ENCODE data around the gene VDR. TPM values are rescaled to one million over a fixed set of nuclear protein-coding genes. Genes with fewer than 3 reads are reported as not detected.

The VDR gene
- polyA plus RNA-seq, 1 donor: 3.1 TPM

DNA sequence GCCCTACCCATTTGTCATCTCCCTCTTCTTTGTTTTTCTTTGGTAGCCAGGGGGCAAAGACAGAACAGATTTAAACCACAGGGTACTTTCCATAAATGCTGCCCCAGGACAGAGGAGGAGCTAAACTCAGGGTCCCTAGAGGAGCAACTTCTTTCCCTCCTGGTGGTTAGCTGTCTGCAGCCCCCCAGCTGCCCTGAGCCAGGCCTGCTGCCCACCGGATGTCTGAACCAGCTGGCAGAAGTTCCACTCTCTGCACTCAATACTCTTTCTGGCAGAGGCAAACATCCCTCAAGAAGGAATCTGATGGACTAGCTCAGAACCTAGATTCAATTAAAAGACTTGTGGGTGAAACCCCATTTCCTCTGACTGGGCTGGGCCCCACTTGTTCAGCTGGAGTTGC lies 10.7 kb downstream of the VDR start:
- no peak for DNase-seq

DNA sequence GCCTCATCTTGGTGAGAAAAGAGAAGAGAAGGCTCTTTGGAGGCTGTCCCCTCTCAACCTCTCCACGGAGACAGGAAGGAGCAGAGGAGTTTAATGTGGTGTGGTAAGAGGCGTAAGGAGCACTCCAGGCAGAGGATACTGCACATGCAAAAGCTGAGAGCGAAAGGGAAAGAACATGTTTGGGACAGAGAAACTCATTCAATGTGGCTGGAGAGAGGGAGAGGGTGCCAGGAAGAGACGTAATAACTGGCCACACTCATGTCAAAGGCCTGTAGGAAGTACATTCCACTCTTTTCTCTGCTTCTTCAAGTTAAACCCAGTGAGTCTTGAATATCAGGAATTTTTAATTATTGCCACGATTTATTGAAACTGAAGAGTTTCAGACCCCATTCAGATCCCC lies 12.0 kb downstream of the VDR start:
- no peak for DNase-seq

DNA sequence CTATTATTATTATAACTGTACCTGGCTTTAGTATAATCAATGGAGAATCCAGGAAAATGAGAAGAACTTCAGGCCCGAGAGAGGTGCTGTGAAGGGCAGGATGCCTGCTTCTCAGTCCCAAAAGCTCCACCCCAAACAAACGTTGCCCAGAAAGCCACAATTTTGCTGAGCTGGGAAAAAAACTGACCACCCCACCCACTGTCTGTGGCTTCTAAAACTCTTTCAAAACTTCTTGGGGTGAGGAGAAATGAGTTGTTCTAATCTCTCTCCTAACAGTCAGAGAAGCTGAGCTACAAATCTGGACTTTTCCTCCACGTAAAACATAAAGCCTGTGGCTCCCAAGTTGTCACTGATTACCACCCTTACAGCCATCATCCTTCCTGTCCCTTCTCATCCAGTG lies 13.4 kb downstream of the VDR start:
- no peak for DNase-seq

GRCh38 chr12:47889040-47889439 lies 15.8 kb downstream of the VDR start:
- DNase-seq: no peak

- no peak for DNase-seq
These were observed 16.5 kb downstream of the VDR start for GRCh38 chr12:47888153-47888819.

DNA sequence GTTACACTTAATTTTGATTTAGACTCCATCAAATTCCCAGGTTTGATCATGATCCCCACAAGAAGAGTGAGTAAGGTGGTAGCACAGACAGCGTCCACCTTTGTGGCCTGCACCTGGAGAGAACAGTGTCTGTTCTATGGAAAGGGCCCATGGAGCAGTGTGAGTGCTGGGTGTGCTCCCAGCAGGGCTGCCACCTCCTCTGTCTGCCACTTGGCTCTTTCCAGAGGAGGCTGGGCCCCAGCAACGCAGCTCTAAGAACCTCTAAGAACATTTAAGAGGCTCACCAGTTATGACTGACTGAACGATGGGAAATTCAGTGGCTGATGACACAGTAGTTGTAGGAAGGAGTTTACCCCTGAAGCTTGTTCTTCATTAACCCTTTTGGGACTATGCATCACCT lies 17.3 kb downstream of the VDR start:
- DNase-seq: no peak

DNA sequence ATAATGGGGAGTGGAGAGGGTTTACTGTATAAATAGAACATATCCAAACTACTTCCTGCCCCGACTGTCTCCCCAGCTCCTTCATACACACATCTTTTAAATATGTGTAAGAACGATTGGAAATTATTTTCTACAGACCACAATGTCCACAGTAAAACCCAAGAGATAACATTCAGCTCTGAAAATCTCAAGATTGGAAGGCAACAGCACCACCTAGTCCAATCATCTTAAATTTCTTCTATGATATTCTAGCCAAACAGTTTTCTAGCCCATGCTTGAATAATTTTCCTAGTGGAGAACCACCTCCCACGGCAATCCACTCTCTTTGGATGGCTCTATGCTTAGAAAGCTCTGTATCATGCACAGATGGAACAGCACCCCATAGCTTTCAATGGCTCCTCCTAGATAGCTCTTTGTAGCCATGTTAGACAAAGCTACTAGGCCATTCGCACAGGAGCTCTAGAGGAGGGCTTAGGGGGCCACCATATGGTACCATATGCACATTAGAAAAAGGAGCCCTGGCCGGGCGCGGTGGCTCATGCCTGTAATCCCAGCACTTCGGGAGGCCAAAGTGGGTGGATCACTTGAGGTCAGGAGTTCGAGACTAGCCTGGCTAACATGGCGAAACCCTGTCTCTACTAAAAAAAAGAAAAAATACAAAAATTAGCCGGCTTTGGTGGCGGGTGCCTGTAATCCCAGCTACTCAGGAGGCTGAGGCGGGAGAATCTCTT lies 18.1 kb downstream of the VDR start:
- DNase-seq: no peak

- DNase-seq: no peak
These were observed 19.2 kb downstream of the VDR start for GRCh38 chr12:47885566-47885965.

DNA sequence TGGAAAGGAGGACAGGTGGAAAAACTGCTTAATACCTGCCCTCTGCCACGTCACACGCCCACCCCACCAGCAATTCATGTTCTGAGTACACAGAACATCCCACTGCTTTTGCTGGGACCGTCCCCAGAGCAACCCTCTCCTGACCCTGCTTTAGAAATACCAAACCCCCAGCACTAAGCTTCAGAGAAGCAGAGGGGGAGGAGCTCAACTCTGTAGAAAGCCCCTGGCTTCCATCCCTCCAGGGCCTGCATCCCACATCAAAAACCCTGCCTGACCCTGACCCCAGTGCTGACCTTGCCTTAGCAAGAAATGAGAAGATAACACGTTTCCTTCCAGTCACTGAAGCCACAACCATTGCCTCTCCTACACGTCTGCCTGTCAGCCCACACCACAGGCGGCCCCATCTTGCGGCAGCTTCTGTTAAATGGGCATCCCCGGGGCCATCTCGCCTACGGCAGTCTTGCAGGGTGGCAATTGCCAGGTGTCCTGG lies 19.7 kb downstream of the VDR start:
- DNase-seq: no peak

- no peak for DNase-seq
These were observed 20.3 kb downstream of the VDR start for GRCh38 chr12:47884501-47884900.

DNA sequence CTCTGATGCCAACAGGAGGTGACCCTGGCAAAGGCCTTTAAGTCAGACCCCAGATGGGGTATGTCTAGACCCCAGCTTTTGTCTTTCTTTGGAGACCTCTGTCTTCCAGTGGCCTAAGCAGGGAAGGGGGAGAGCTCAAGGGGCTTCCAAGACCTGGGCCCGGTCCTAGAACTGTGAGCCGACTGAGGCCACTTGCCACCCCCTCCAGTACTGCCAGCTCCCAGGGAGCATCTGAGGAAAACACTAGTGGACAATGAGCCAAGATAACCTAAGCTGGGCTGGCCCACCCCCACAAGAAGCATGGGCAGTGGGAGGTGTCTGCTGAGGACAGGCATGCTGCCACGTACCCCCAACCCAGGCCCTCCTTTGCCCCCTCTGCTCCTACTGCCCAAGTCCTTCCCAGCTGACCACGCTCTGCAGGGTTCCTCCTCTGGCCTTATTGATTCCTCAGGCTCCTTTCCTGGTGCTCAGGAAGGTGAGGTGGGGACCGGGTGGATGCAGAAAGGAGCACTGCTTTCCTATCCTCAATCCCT lies 21.1 kb downstream of the VDR start:
- DNase-seq: no peak

- DNase-seq: no peak
These were observed 21.8 kb downstream of the VDR start for GRCh38 chr12:47882781-47883546.

GRCh38 chr12:47881826-47882427 lies 22.9 kb downstream of the VDR start:
- no peak for DNase-seq

GRCh38 chr12:47881051-47881450 lies 23.7 kb downstream of the VDR start:
- no peak for DNase-seq

DNA sequence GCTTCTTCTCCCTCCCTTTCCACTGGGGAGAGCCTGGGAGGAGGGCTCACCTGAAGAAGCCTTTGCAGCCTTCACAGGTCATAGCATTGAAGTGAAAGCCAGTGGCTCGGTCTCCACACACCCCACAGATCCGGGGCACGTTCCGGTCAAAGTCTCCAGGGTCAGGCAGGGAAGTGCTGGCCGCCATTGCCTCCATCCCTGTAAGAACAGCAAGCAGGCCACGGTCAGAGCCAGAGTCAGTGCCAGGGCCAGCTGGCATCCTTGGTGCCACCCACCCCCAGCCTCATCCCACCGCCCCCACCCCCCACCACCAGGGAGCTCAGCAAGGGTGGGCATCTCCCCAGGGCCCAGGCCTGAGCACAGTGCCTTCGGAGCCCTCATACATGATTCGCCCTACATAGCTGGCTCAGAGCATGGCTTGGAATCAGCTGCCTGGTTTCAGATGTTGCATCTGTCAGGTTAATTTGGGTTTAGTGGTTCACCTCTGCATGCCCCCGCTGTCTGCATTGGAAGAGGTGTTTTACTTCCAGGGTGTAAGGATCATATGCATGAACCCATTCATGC lies 25.8 kb downstream of the VDR start:
- DNase-seq: no peak

DNA sequence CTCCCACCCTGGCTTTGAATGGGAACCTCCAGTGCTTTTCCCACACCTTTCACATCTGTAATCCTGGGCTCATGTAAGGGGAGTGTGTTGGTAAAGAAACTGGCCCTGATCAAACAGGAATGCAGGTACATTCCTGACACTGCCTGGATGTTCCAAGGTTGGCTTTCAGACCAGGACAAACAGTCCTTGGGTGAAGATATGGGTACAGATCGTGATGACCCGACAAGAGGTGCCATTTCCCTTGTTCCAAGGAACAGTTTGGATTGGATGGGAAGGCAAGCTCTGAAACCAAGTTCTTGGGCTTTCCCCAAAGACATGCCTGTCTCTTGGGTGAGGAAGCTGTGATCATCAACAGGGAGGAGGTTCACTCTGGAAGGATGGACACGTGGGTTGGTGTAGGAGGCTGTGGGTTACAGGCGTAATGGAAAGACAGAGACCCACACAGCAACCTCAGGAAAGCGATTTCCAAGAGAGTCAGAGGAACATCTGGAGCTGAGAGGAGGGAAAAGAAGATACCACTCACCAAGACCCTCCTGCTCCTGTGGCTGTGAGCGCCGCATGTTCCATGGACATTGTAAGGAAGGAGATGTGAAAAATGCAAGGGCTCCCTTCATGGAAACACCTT lies 26.4 kb downstream of the VDR start:
- DNase-seq: no peak

DNA sequence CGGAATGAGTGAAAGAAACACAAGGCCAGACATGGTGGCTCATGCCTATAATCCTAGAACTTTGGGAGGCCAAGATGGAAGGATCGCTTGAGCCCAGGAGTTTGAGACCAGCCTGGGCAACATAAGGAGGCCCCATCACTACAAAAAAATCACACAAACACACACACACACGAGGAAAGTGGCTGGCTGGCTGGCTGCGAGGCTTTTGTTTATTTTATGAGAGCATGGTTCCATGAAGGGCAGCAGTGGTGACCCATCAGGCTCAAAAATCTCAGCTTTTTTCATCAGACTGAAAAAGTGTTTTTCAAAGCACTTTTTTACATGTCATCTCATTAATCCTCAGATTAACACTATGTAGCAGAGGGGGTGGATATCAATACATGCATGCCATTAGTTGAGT lies 27.7 kb downstream of the VDR start:
- no peak for DNase-seq

GRCh38 chr12:47876440-47876960 lies 28.3 kb downstream of the VDR start:
- no peak for DNase-seq

GRCh38 chr12:47875746-47876439 lies 28.9 kb downstream of the VDR start:
- DNase-seq: no peak

DNA sequence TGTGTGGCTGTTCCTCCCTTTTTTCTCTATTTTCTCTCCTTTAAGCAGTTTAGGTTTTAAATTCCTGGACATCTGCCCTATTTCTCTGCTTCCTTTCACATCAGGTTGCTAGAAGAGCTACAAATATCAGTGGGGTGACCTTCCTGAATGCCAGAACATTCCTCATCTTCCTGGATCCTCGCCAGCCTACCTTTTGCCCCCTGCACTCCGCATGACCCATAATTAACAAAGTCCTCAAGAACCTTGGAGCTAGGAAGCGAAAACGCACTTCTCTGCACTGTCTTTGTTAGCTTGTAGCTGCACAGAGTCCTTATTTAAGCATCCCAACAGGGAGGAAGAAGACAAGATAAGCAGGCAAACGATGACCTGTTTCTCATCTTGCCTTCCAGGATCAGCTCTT lies 30.5 kb downstream of the VDR start:
- DNase-seq: no peak

Measured in left kidney (tissue), 2 donors.